Loucy (cell line): ENCODE data around the gene ZC3H14.

Experiments
- CTCF ChIP-seq: fragments of 200-600 bp; sonication (generic); conservative IDR thresholded peaks from 2 replicates; pipeline ENCODE4 v1.5.1; 2014; ENCODE audit warnings: mild to moderate bottlenecking, antibody characterized with exemption, low read length
- EZH2phosphoT487 ChIP-seq: fragments of 200-600 bp; IDR thresholded peaks from 2 replicates; pipeline ENCODE4 v1.6.1; 2018; ENCODE audit warnings: antibody characterized with exemption, mild to moderate bottlenecking, moderate library complexity, borderline replicate concordance

DNA sequence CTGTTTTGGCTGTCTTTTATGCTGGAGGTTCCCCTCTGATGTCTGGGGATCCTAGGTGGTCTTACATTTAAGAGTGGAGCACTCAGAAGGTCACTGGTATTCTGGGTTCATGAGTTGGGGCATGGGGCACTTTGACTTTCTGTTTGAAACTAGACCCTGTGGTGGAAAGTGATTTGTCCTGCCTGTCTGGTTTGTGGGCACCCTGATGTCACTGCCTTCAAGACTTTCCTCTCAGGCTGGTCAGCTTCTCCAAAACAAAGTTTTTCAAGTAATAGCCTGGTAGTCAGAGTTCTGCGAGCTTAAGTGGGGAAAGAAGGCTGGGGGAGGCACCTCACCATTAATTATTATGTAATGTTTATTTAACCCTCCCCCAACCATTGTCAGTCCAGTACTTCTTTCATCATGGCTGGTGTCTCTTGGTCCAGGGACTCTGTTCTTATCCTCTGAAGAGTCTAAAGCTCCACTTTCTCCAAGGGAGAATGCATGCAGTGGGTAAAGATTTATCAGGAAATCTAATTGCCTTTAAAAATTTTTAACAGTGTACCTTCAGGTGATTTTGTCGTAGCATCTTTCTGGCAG is 35.3 kb downstream of the ZC3H14 start:
- TF ChIP-seq CTCF (no peak), EZH2phosphoT487 (no peak)
